NCI-H69 (cell line): Measurements from ENCODE around the gene KLF16.

Source experiments
- DNase-seq: peaks from one replicate; lab custom pipeline; 2025; lab: John Stamatoyannopoulos, UW

The KLF16 gene

GRCh38 chr19:1822210-1822609, 41.2 kb downstream of the KLF16 start:
- no peak for DNase-seq

GRCh38 chr19:1819341-1820255, 43.8 kb downstream of the KLF16 start:
- no peak for DNase-seq

- DNase-seq = no peak
Measured at GRCh38 chr19:1818549-1819195, 44.7 kb downstream of the KLF16 start.

- DNase-seq = no peak
Measured at GRCh38 chr19:1817553-1818179, 45.7 kb downstream of the KLF16 start.

GRCh38 chr19:1816530-1817298, 46.7 kb downstream of the KLF16 start:
- no peak for DNase-seq

- no peak for DNase-seq
Measured at GRCh38 chr19:1815605-1816529, 47.5 kb downstream of the KLF16 start.

- no peak for DNase-seq
Measured at GRCh38 chr19:1814833-1815604, 48.4 kb downstream of the KLF16 start.

- DNase-seq = no peak
Measured at GRCh38 chr19:1814391-1814790, 49.0 kb downstream of the KLF16 start.

GRCh38 chr19:1813192-1814182, 49.9 kb downstream of the KLF16 start:
- DNase-seq = peak; percentile 45

- DNase-seq = peak; percentile 96
Measured at GRCh38 chr19:1812426-1813191, 50.8 kb downstream of the KLF16 start.

GRCh38 chr19:1811942-1812425, 51.4 kb downstream of the KLF16 start, which contains the start of gene ATP8B3:
TSS of gene ATP8B3 (minus strand) at chr19:1812276. CDS start at chr19:1811736, 540 bp downstream.
- no peak for DNase-seq

GRCh38 chr19:1811472-1811894, 51.9 kb downstream of the KLF16 start:
- peak; percentile 68 for DNase-seq

- DNase-seq = no peak
Measured at GRCh38 chr19:1810439-1811160, 52.8 kb downstream of the KLF16 start.

- DNase-seq = no peak
Measured at GRCh38 chr19:1809678-1810077, 53.7 kb downstream of the KLF16 start.

GRCh38 chr19:1808395-1808731, 55.0 kb downstream of the KLF16 start:
- DNase-seq = no peak

GRCh38 chr19:1807695-1808394, 55.5 kb downstream of the KLF16 start:
- DNase-seq = peak; percentile 44
